HG03060 (cell line): Measurements from ENCODE around the gene COL4A5.

Source experiments
- ATAC-seq: cut with Tn5 transposase; IDR thresholded peaks from one replicate; pipeline ENCODE4 v1.9.1; 2021; ENCODE audit warnings: low read depth, moderate number of reproducible peaks; ENCODE audit not compliant: unreplicated experiment

COL4A5 gene

GRCh38 chrX:108736509-108737479, 297.2 kb downstream of the COL4A5 start, which contains the start of gene IRS4:
IRS4 (minus strand) TSS chrX:108736563.
- no peak for ATAC-seq

- ATAC-seq = no peak
Observed at GRCh38 chrX:108737754-108738153, 298.1 kb downstream of the COL4A5 start.

GRCh38 chrX:108740299-108740774, 300.7 kb downstream of the COL4A5 start:
- ATAC-seq = no peak
